ENCODE results near the gene EME1. TPM values are rescaled to one million over a fixed set of nuclear protein-coding genes. Genes with fewer than 3 reads are reported as not detected.

Gene EME1
- total and polyA plus RNA-seq, 2 of the 13 experiments (the other 11 are each of a cell fraction or from before 2014, with no cell fraction given), result 20.7 to 24.6 TPM

DNA sequence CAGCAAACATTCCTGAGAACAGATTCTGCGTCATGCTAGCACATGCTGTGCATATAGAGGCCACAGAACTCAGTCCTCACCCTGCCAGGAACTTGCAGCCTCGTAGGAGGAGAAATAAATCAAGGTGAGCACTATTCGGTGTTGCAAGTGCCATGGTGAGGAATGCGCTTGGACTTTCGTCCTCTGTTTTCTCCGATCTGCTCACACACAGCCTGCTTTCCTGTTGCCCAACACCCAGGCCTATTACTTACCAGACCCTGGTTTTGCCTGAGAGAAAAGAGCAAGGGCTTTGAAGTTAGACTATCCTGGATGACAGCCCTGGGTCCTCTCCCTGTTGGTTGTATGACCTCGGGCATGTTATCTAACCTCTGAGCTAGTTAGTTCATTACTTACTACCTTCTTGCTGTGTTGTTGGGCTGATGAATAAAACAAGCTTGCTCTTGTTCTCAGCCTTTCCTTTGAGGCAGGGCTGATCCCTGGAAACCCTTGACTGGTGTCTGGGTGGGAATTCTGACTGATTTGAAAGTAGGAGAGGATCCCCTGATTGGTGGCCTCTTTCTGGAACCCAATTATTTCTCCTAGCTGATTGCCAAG is 55.9 kb downstream of the EME1 start (continued):
- TF ChIP-seq PTBP1 (IDR thresholded peaks at IDR 0.05; ENCODE audit: low read depth, low read length, poor library complexity, severe bottlenecking) (no peak), SIX1 (CRISPR knock-in tag; IDR thresholded peaks at IDR 0.05; ENCODE audit: borderline replicate concordance) (peak; percentile 61; the same call in 1 of the 2 replicates), ZBTB7A (CRISPR knock-in tag; IDR thresholded peaks at IDR 0.05) (peak; percentile 28; the same call in 1 of the 2 replicates), ZZZ3 (CRISPR knock-in tag; IDR thresholded peaks at IDR 0.05; ENCODE audit: borderline replicate concordance) (peak; percentile 77; the same call in 1 of the 2 replicates), ZNF567 (CRISPR knock-in tag; IDR thresholded peaks at IDR 0.05; ENCODE audit: borderline replicate concordance) (peak; percentile 50; the same call in 1 of the 2 replicates), HIVEP1 (CRISPR knock-in tag; IDR thresholded peaks at IDR 0.05) (peak; percentile 62; the same call in 1 of the 2 replicates), SP5 (CRISPR knock-in tag; IDR thresholded peaks at IDR 0.05; ENCODE audit: borderline replicate concordance, low read depth) (peak; percentile 76), KDM4B (CRISPR knock-in tag; IDR thresholded peaks at IDR 0.05) (peak; percentile 80; the same call in 1 of the 2 replicates), ZNF552 (CRISPR knock-in tag; IDR thresholded peaks at IDR 0.05; ENCODE audit: borderline replicate concordance) (peak; percentile 86), ELF3 (CRISPR knock-in tag; IDR thresholded peaks at IDR 0.05) (peak; percentile 93), ZNF792 (CRISPR knock-in tag; IDR thresholded peaks at IDR 0.05) (peak; percentile 95), SP140L (CRISPR knock-in tag; IDR thresholded peaks at IDR 0.05; ENCODE audit: borderline replicate concordance) (peak; percentile 89; the same call in 1 of the 2 replicates)
- TF ChIP-seq, protein P1, sequence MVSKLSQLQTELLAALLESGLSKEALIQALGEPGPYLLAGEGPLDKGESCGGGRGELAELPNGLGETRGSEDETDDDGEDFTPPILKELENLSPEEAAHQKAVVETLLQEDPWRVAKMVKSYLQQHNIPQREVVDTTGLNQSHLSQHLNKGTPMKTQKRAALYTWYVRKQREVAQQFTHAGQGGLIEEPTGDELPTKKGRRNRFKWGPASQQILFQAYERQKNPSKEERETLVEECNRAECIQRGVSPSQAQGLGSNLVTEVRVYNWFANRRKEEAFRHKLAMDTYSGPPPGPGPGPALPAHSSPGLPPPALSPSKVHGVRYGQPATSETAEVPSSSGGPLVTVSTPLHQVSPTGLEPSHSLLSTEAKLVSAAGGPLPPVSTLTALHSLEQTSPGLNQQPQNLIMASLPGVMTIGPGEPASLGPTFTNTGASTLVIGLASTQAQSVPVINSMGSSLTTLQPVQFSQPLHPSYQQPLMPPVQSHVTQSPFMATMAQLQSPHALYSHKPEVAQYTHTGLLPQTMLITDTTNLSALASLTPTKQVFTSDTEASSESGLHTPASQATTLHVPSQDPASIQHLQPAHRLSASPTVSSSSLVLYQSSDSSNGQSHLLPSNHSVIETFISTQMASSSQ (IDR thresholded peaks at IDR 0.05; ENCODE audit: low read depth), result peak; percentile 67; the same call in 1 of the 2 replicates
- TF ChIP-seq, protein P1 (CRISPR knock-in tag; IDR thresholded peaks at IDR 0.05; ENCODE audit: borderline replicate concordance), result peak; percentile 86; the same call in 1 of the 2 replicates
- TF ChIP-seq, protein P2, sequence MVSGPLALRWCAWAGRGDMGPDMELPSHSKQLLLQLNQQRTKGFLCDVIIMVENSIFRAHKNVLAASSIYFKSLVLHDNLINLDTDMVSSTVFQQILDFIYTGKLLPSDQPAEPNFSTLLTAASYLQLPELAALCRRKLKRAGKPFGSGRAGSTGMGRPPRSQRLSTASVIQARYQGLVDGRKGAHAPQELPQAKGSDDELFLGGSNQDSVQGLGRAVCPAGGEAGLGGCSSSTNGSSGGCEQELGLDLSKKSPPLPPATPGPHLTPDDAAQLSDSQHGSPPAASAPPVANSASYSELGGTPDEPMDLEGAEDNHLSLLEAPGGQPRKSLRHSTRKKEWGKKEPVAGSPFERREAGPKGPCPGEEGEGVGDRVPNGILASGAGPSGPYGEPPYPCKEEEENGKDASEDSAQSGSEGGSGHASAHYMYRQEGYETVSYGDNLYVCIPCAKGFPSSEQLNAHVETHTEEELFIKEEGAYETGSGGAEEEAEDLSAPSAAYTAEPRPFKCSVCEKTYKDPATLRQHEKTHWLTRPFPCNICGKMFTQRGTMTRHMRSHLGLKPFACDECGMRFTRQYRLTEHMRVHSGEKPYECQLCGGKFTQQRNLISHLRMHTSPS (CRISPR knock-in tag; IDR thresholded peaks at IDR 0.05; ENCODE audit: low read depth), result peak; percentile 91
- TF ChIP-seq, protein P3, sequence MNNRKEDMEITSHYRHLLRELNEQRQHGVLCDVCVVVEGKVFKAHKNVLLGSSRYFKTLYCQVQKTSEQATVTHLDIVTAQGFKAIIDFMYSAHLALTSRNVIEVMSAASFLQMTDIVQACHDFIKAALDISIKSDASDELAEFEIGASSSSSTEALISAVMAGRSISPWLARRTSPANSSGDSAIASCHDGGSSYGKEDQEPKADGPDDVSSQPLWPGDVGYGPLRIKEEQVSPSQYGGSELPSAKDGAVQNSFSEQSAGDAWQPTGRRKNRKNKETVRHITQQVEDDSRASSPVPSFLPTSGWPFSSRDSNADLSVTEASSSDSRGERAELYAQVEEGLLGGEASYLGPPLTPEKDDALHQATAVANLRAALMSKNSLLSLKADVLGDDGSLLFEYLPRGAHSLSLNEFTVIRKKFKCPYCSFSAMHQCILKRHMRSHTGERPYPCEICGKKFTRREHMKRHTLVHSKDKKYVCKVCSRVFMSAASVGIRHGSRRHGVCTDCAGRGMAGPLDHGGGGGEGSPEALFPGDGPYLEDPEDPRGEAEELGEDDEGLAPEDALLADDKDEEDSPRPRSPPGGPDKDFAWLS (CRISPR knock-in tag; IDR thresholded peaks at IDR 0.05; ENCODE audit: borderline replicate concordance), result no peak
- TF ChIP-seq, protein P4, sequence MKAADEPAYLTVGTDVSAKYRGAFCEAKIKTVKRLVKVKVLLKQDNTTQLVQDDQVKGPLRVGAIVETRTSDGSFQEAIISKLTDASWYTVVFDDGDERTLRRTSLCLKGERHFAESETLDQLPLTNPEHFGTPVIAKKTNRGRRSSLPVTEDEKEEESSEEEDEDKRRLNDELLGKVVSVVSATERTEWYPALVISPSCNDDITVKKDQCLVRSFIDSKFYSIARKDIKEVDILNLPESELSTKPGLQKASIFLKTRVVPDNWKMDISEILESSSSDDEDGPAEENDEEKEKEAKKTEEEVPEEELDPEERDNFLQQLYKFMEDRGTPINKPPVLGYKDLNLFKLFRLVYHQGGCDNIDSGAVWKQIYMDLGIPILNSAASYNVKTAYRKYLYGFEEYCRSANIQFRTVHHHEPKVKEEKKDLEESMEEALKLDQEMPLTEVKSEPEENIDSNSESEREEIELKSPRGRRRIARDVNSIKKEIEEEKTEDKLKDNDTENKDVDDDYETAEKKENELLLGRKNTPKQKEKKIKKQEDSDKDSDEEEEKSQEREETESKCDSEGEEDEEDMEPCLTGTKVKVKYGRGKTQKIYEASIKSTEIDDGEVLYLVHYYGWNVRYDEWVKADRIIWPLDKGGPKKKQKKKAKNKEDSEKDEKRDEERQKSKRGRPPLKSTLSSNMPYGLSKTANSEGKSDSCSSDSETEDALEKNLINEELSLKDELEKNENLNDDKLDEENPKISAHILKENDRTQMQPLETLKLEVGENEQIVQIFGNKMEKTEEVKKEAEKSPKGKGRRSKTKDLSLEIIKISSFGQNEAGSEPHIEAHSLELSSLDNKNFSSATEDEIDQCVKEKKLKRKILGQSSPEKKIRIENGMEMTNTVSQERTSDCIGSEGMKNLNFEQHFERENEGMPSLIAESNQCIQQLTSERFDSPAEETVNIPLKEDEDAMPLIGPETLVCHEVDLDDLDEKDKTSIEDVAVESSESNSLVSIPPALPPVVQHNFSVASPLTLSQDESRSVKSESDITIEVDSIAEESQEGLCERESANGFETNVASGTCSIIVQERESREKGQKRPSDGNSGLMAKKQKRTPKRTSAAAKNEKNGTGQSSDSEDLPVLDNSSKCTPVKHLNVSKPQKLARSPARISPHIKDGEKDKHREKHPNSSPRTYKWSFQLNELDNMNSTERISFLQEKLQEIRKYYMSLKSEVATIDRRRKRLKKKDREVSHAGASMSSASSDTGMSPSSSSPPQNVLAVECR (CRISPR knock-in tag; IDR thresholded peaks at IDR 0.05; ENCODE audit: borderline replicate concordance), result peak; percentile 81; the same call in 1 of the 2 replicates
